ENCODE data around the gene FAM163B. TPM values are rescaled to one million over a fixed set of nuclear protein-coding genes. Genes with fewer than 3 reads are reported as not detected.
"Not testable (repeated sequence)": the region's sequence is repeated elsewhere in the genome, so short reads cannot be mapped to it uniquely, and the experiment has no call there.

FAM163B gene
- polyA plus RNA-seq, 1 donor (not counting 4 experiments of a cell fraction or from before 2014, with no cell fraction given), result not detected

- Histone ChIP-seq H3K27ac (ENCODE audit: control insufficient read depth, insufficient read depth, low read length) (no peak overlapping the region), H3K27me3 (ENCODE audit: control insufficient read depth, extremely low read depth, insufficient read depth, low read length) (peaks cover 18% of the 10 kb centered on the region)
Observed at GRCh38 chr9:133566382-133566781, 42.8 kb downstream of the FAM163B start.

GRCh38 chr9:133564451-133565116 lies 44.6 kb downstream of the FAM163B start:
- Histone ChIP-seq H3K27me3 (ENCODE audit: control insufficient read depth, extremely low read depth, insufficient read depth, low read length) (peaks cover 18% of the 10 kb centered on the region), H2AFZ (ENCODE audit: control insufficient read depth, low read length) (no peak overlapping the region)

More at GRCh38 chr9:133566382-133566781, 42.8 kb downstream of the FAM163B start:
- H3K4me3 ChIP-seq (ENCODE audit: control insufficient read depth in 2 of 3, extremely low read depth in 1 of 3, insufficient read depth in 2 of 3, low read depth in 1 of 3, low read length in 3 of 3), result no peak overlapping the region
- H3K4me2 ChIP-seq (ENCODE audit: control insufficient read depth, extremely low read depth, insufficient read depth, low read depth, low read length), result no peak overlapping the region
- dilution Hi-C loops (cut with MboI; ENCODE audit: extremely low pct_ligation_motif_present, low sequenced_read_pairs), result no loop called here
- H3K36me3 ChIP-seq (ENCODE audit: control insufficient read depth in 2 of 2, extremely low read depth in 1 of 2, insufficient read depth in 2 of 2, low read length in 2 of 2), result no peaks in the 10 kb centered on the region
- H3K4me1 ChIP-seq (ENCODE audit: control insufficient read depth, extremely low read depth, insufficient read depth, low read length), result no peaks in the 10 kb centered on the region
- DNase-seq (ENCODE audit: low read depth, low spot score), result no peak
- no peaks in the 10 kb centered on the region for H3K79me2 ChIP-seq (ENCODE audit: control insufficient read depth, insufficient read depth, low read length)
- H3K9ac ChIP-seq (ENCODE audit: control insufficient read depth, extremely low read depth, insufficient read depth, low read length), result no peak overlapping the region
- H3K9me1 ChIP-seq (ENCODE audit: control insufficient read depth, extremely low read depth, insufficient read depth, low read length), result no peaks in the 10 kb centered on the region
- no peak for FAIRE-seq
- H4K20me1 ChIP-seq (ENCODE audit: control insufficient read depth, extremely low read depth, insufficient read depth, low read length), result no peaks in the 10 kb centered on the region
- TF ChIP-seq EZH2 (IDR thresholded peaks at IDR 0.05; ENCODE audit: low read length), result no peak
- TF ChIP-seq CTCF (optimal IDR thresholded peaks at IDR 0.05 in 1 of 3, IDR thresholded peaks at IDR 0.05 in 1 of 3, conservative IDR thresholded peaks at IDR 0.05 in 1 of 3; ENCODE audit: extremely low read depth in 1 of 3, insufficient read depth in 2 of 3, low read length in 3 of 3), result no peak
- H2AFZ ChIP-seq (ENCODE audit: control insufficient read depth, low read length), result no peak overlapping the region
- H3K9me3 ChIP-seq (ENCODE audit: control insufficient read depth, low read depth, low read length), result no peaks in the 10 kb centered on the region

GRCh38 chr9:133563814-133564213 lies 45.4 kb downstream of the FAM163B start:
- dilution Hi-C loops (cut with MboI; ENCODE audit: extremely low pct_ligation_motif_present, low sequenced_read_pairs); H2AFZ ChIP-seq (ENCODE audit: control insufficient read depth, low read length); DNase-seq (ENCODE audit: low read depth, low spot score); H3K79me2 ChIP-seq (ENCODE audit: control insufficient read depth, insufficient read depth, low read length); H3K27ac ChIP-seq (ENCODE audit: control insufficient read depth, insufficient read depth, low read length); H3K9me1 ChIP-seq (ENCODE audit: control insufficient read depth, extremely low read depth, insufficient read depth, low read length); FAIRE-seq; H3K36me3 ChIP-seq (ENCODE audit: control insufficient read depth in 2 of 2, extremely low read depth in 1 of 2, insufficient read depth in 2 of 2, low read length in 2 of 2); H3K4me1 ChIP-seq (ENCODE audit: control insufficient read depth, extremely low read depth, insufficient read depth, low read length); H3K9me3 ChIP-seq (ENCODE audit: control insufficient read depth, low read depth, low read length); H3K4me3 ChIP-seq (ENCODE audit: control insufficient read depth in 2 of 3, extremely low read depth in 1 of 3, insufficient read depth in 2 of 3, low read depth in 1 of 3, low read length in 3 of 3); H4K20me1 ChIP-seq (ENCODE audit: control insufficient read depth, extremely low read depth, insufficient read depth, low read length); H3K4me2 ChIP-seq (ENCODE audit: control insufficient read depth, extremely low read depth, insufficient read depth, low read depth, low read length); H3K9ac ChIP-seq (ENCODE audit: control insufficient read depth, extremely low read depth, insufficient read depth, low read length): not testable (repeated sequence)
- H3K27me3 ChIP-seq (ENCODE audit: control insufficient read depth, extremely low read depth, insufficient read depth, low read length), result peaks cover 18% of the 10 kb centered on the region

More at GRCh38 chr9:133564451-133565116, 44.6 kb downstream of the FAM163B start:
- H3K4me3 ChIP-seq (ENCODE audit: control insufficient read depth in 2 of 3, extremely low read depth in 1 of 3, insufficient read depth in 2 of 3, low read depth in 1 of 3, low read length in 3 of 3), result no peak overlapping the region
- FAIRE-seq, result no peak
- H4K20me1 ChIP-seq (ENCODE audit: control insufficient read depth, extremely low read depth, insufficient read depth, low read length), result no peaks in the 10 kb centered on the region
- no peaks in the 10 kb centered on the region for H3K4me1 ChIP-seq (ENCODE audit: control insufficient read depth, extremely low read depth, insufficient read depth, low read length)
- H3K27ac ChIP-seq (ENCODE audit: control insufficient read depth, insufficient read depth, low read length), result no peak overlapping the region
- no peak for DNase-seq (ENCODE audit: low read depth, low spot score)
- no peaks in the 10 kb centered on the region for H3K9me3 ChIP-seq (ENCODE audit: control insufficient read depth, low read depth, low read length)
- dilution Hi-C loops (cut with MboI; ENCODE audit: extremely low pct_ligation_motif_present, low sequenced_read_pairs), result no loop called here
- no peaks in the 10 kb centered on the region for H3K9me1 ChIP-seq (ENCODE audit: control insufficient read depth, extremely low read depth, insufficient read depth, low read length)
- no peaks in the 10 kb centered on the region for H3K36me3 ChIP-seq (ENCODE audit: control insufficient read depth in 2 of 2, extremely low read depth in 1 of 2, insufficient read depth in 2 of 2, low read length in 2 of 2)
- no peak overlapping the region for H3K4me2 ChIP-seq (ENCODE audit: control insufficient read depth, extremely low read depth, insufficient read depth, low read depth, low read length)
- H3K79me2 ChIP-seq (ENCODE audit: control insufficient read depth, insufficient read depth, low read length), result no peaks in the 10 kb centered on the region
- TF ChIP-seq EZH2 (IDR thresholded peaks at IDR 0.05; ENCODE audit: low read length) (no peak), CTCF (optimal IDR thresholded peaks at IDR 0.05 in 1 of 3, IDR thresholded peaks at IDR 0.05 in 1 of 3, conservative IDR thresholded peaks at IDR 0.05 in 1 of 3; ENCODE audit: extremely low read depth in 1 of 3, insufficient read depth in 2 of 3, low read length in 3 of 3) (no peak)
- no peak overlapping the region for H3K9ac ChIP-seq (ENCODE audit: control insufficient read depth, extremely low read depth, insufficient read depth, low read length)

All from keratinocyte (primary cell).